CD4-positive, alpha-beta memory T cell (primary cell): ENCODE data around the gene ARVCF. TPM values are rescaled to one million over a fixed set of nuclear protein-coding genes. Genes with fewer than 3 reads are reported as not detected.

Experiments used
- CTCF ChIA-PET: fragments of 350-600 bp; sonication (Branson Sonifier 250); formaldehyde crosslinking; loops from one replicate; lab custom pipeline; 2021; ENCODE audit warnings: inconsistent platforms; ENCODE audit not compliant: partially characterized antibody; lab: Charles Lee
- POLR2A ChIA-PET: fragments of 350-600 bp; sonication (Branson Sonifier 250); formaldehyde crosslinking; loops from one replicate; lab custom pipeline; 2021; ENCODE audit not compliant: partially characterized antibody; lab: Charles Lee
- DNase-seq, 5 donors: peaks; one replicate each; pipeline versions ENCODE4 v3.0.0 to v3.0.0-alpha.2; 2020 to 2022; ENCODE audit warnings: mixed read lengths in 1 of 5
- H3K27ac ChIP-seq: one replicate; pipeline ENCODE4 v1.7.0; 2013; ENCODE audit warnings: low read depth, low read length
- H3K27me3 ChIP-seq: 2 replicates; pipeline ENCODE4 v1.7.0; 2013; ENCODE audit warnings: mild to moderate bottlenecking, low read length, moderate library complexity; ENCODE audit not compliant: insufficient read depth
- H3K36me3 ChIP-seq: 2 replicates; pipeline ENCODE4 v1.7.0; 2013; ENCODE audit warnings: mild to moderate bottlenecking, low read length, moderate library complexity; ENCODE audit not compliant: insufficient read depth
- H3K4me1 ChIP-seq: 2 replicates; pipeline ENCODE4 v1.7.0; 2013; ENCODE audit warnings: mild to moderate bottlenecking, low read length, moderate library complexity; ENCODE audit not compliant: insufficient read depth
- H3K4me3 ChIP-seq, 2 donors: one replicate each; pipeline ENCODE4 v1.7.0; 2013; ENCODE audit warnings: low read length in 2 of 2, mild to moderate bottlenecking in 1 of 2
- H3K9me3 ChIP-seq, 2 donors: one replicate each; pipeline ENCODE4 v1.7.0; 2013; ENCODE audit warnings: low read length in 2 of 2, control low read depth in 1 of 2; ENCODE audit not compliant: control insufficient read depth in 1 of 2
- H3K27ac Mint-ChIP-seq, 7 donors: one replicate each; pipeline ENCODE4 v1.8.0; 2020 to 2021; ENCODE audit warnings: mixed read lengths in 7 of 7, mild to moderate bottlenecking in 6 of 7, inconsistent platforms in 3 of 7, moderate library complexity in 3 of 7
- H3K27me3 Mint-ChIP-seq, 2 donors: one replicate each; pipeline ENCODE4 v1.8.0; 2020 to 2021; ENCODE audit warnings: mixed read lengths in 2 of 2
- H3K36me3 Mint-ChIP-seq, 2 donors: one replicate each; pipeline ENCODE4 v1.8.0; 2020 to 2021; ENCODE audit warnings: mixed read lengths in 2 of 2, inconsistent platforms in 1 of 2, mild to moderate bottlenecking in 1 of 2
- H3K4me1 Mint-ChIP-seq, 4 donors: one replicate each; pipeline ENCODE4 v1.8.0; 2020 to 2021; ENCODE audit warnings: mixed read lengths in 4 of 4, mild to moderate bottlenecking in 1 of 4
- H3K4me3 Mint-ChIP-seq, 8 donors: one replicate each; pipeline ENCODE4 v1.8.0; 2020 to 2021; ENCODE audit warnings: mixed read lengths in 8 of 8, mild to moderate bottlenecking in 7 of 8, moderate library complexity in 6 of 8, inconsistent platforms in 3 of 8
- H3K9me3 Mint-ChIP-seq, 8 donors: one replicate each; pipeline ENCODE4 v1.8.0; 2020 to 2021; ENCODE audit warnings: mixed read lengths in 8 of 8, mild to moderate bottlenecking in 5 of 8, inconsistent platforms in 3 of 8, moderate library complexity in 1 of 8
- intact Hi-C: fragments of 100-400 bp; cut with micrococcal nuclease; formaldehyde crosslinking; loops from one replicate; pipeline ENCODE4 v1.15.1; 2023
- polyA plus RNA-seq, 2 donors: library from polyadenylated mRNA; unstranded; fragments of 300-500 nt; fragmentation: Illumina TruSeq; gene quantifications; one replicate each; pipeline ENCODE4 v1.2.3, GENCODE V29; 2021
- total RNA-seq, 2 experiments: library from RNA; stranded (reverse); gene quantifications; one replicate each; pipeline ENCODE4 v1.2.3, GENCODE V29; 2021

ARVCF gene
- total and polyA plus RNA-seq, 4 experiments from 2014 or later: 0.28 to 4.2 (median 3.5) TPM; not detected in 1

- no peak for DNase-seq
- Mint-ChIP-seq H3K9me3 (no peaks in the 10 kb centered on the region), H3K36me3 (no peaks in the 10 kb centered on the region), H3K27ac (peak overlapping the region in 2 of 7 donors; percentile 32 to 63), H3K4me1 (peaks cover 0 to 7% (median 5%) of the 10 kb centered on the region in 4 donors), H3K27me3 (no peaks in the 10 kb centered on the region), H3K4me3 (no peak overlapping the region)
- ChIA-PET CTCF (interaction anchor here (0.5 to 1.4 kb wide), 2 partner anchors 136 to 154 kb away, joined by 3 to 4 read pairs; no protein-coding TSS in a partner anchor), POLR2A (no interaction called here)
- H3K27me3 ChIP-seq: no peaks in the 10 kb centered on the region
- no peak overlapping the region for H3K27ac ChIP-seq
- intact Hi-C loops: no loop called here
- H3K9me3 ChIP-seq: no peaks in the 10 kb centered on the region
- no peak overlapping the region for H3K4me3 ChIP-seq
- H3K4me1 ChIP-seq: peaks cover 12% of the 10 kb centered on the region
- no peaks in the 10 kb centered on the region for H3K36me3 ChIP-seq
Measured at GRCh38 chr22:19974935-19975706, 41.5 kb downstream of the ARVCF start.

GRCh38 chr22:19974268-19974861, 42.3 kb downstream of the ARVCF start:
- intact Hi-C loops: no loop called here
- Histone ChIP-seq H3K9me3 (no peaks in the 10 kb centered on the region), H3K4me3 (no peak overlapping the region), H3K27ac (no peak overlapping the region), H3K4me1 (peaks cover 12% of the 10 kb centered on the region), H3K27me3 (no peaks in the 10 kb centered on the region), H3K36me3 (no peaks in the 10 kb centered on the region)
- Mint-ChIP-seq H3K27ac (no peak overlapping the region), H3K4me1 (peaks cover 0 to 7% (median 5%) of the 10 kb centered on the region in 4 donors), H3K9me3 (no peaks in the 10 kb centered on the region), H3K27me3 (no peaks in the 10 kb centered on the region), H3K36me3 (no peaks in the 10 kb centered on the region), H3K4me3 (no peak overlapping the region)
- CTCF ChIA-PET: interaction anchor here (0.5 to 1.4 kb wide), 2 partner anchors 137 to 155 kb away, joined by 3 to 4 read pairs; no protein-coding TSS in a partner anchor
- DNase-seq: peak in 1 of 5 donors; percentile 13
- POLR2A ChIA-PET: no interaction called here

- no peaks in the 10 kb centered on the region for H3K27me3 Mint-ChIP-seq
- H3K36me3 Mint-ChIP-seq: peaks cover 0 to under 1% of the 10 kb centered on the region in 2 donors
- H3K4me1 Mint-ChIP-seq: peaks cover 0 to 7% (median 5%) of the 10 kb centered on the region in 4 donors
- Histone ChIP-seq H3K27ac (no peak overlapping the region), H3K36me3 (no peaks in the 10 kb centered on the region), H3K27me3 (no peaks in the 10 kb centered on the region), H3K4me1 (peaks cover 12% of the 10 kb centered on the region), H3K4me3 (no peak overlapping the region), H3K9me3 (no peaks in the 10 kb centered on the region)
- H3K4me3 Mint-ChIP-seq: no peak overlapping the region
- intact Hi-C loops: no loop called here
- no peak overlapping the region for H3K27ac Mint-ChIP-seq
- ChIA-PET POLR2A (no interaction called here), CTCF (interaction anchor here (4.1 kb wide), 1 partner anchor 156 kb away, joined by 26 read pairs; no protein-coding TSS in a partner anchor)
- DNase-seq: no peak
- no peaks in the 10 kb centered on the region for H3K9me3 Mint-ChIP-seq
Measured at GRCh38 chr22:19973551-19974267, 42.9 kb downstream of the ARVCF start.

- Mint-ChIP-seq H3K4me1 (peaks cover 0 to 7% (median 5%) of the 10 kb centered on the region in 4 donors), H3K36me3 (peaks cover 0 to 2% of the 10 kb centered on the region in 2 donors)
- POLR2A ChIA-PET: no interaction called here
Measured at GRCh38 chr22:19972652-19973550, 43.7 kb downstream of the ARVCF start.

GRCh38 chr22:19972251-19972650, 44.4 kb downstream of the ARVCF start:
- ChIA-PET CTCF (interaction anchor here (1.4 to 4.1 kb wide), 3 partner anchors 43 to 181 kb away, joined by 3 to 26 read pairs (median 3); no protein-coding TSS in a partner anchor), POLR2A (no interaction called here)
- no peaks in the 10 kb centered on the region for H3K36me3 ChIP-seq
- intact Hi-C loops: no loop called here
- H3K9me3 Mint-ChIP-seq: no peaks in the 10 kb centered on the region
- H3K27ac Mint-ChIP-seq: peak overlapping the region in 1 of 7 donors; percentile 60
- H3K27ac ChIP-seq: no peak overlapping the region
- H3K4me3 Mint-ChIP-seq: no peak overlapping the region
- no peak for DNase-seq
- H3K4me1 ChIP-seq: peaks cover 12% of the 10 kb centered on the region
- peaks cover 0 to 6% of the 10 kb centered on the region in 2 donors for H3K36me3 Mint-ChIP-seq
- no peaks in the 10 kb centered on the region for H3K27me3 ChIP-seq
- no peaks in the 10 kb centered on the region for H3K9me3 ChIP-seq
- H3K27me3 Mint-ChIP-seq: no peaks in the 10 kb centered on the region
- no peak overlapping the region for H3K4me3 ChIP-seq
- H3K4me1 Mint-ChIP-seq: peaks cover 0 to 7% (median 5%) of the 10 kb centered on the region in 4 donors

More at GRCh38 chr22:19972652-19973550, 43.7 kb downstream of the ARVCF start:
- no peaks in the 10 kb centered on the region for H3K9me3 ChIP-seq
- no peak overlapping the region for H3K27ac ChIP-seq
- DNase-seq: no peak
- no peaks in the 10 kb centered on the region for H3K9me3 Mint-ChIP-seq
- H3K4me3 ChIP-seq: no peak overlapping the region
- no peaks in the 10 kb centered on the region for H3K27me3 ChIP-seq
- intact Hi-C loops: no loop called here
- H3K4me1 ChIP-seq: peaks cover 12% of the 10 kb centered on the region
- H3K4me3 Mint-ChIP-seq: no peak overlapping the region
- no peak overlapping the region for H3K27ac Mint-ChIP-seq
- H3K27me3 Mint-ChIP-seq: no peaks in the 10 kb centered on the region
- H3K36me3 ChIP-seq: no peaks in the 10 kb centered on the region
- CTCF ChIA-PET: interaction anchor here (1.5 to 4.1 kb wide), 2 partner anchors 157 to 181 kb away, joined by 3 to 26 read pairs; no protein-coding TSS in a partner anchor

- no peak overlapping the region for H3K27ac ChIP-seq
- peaks cover 4 to 10% of the 10 kb centered on the region in 2 donors for H3K36me3 Mint-ChIP-seq
- H3K27me3 Mint-ChIP-seq: no peaks in the 10 kb centered on the region
- ChIA-PET POLR2A (interaction anchor here (0.8 to 2.4 kb wide), 2 partner anchors 24 to 159 kb away, joined by 3 to 13 read pairs; partner anchors contain the start of gene ZDHHC8), CTCF (interaction anchor here (0.9 to 4.1 kb wide), 5 partner anchors 22 to 182 kb away, joined by 3 to 26 read pairs (median 3); no protein-coding TSS in a partner anchor)
- H3K27ac Mint-ChIP-seq: no peak overlapping the region
- no peaks in the 10 kb centered on the region for H3K9me3 ChIP-seq
- H3K4me3 Mint-ChIP-seq: no peak overlapping the region
- H3K4me1 ChIP-seq: peaks cover 12% of the 10 kb centered on the region
- H3K9me3 Mint-ChIP-seq: no peaks in the 10 kb centered on the region
- DNase-seq: no peak
- H3K27me3 ChIP-seq: no peaks in the 10 kb centered on the region
- H3K36me3 ChIP-seq: peaks cover 5% of the 10 kb centered on the region
- intact Hi-C loops: loop anchor here (2.0 kb wide), 2 partner anchors 297 to 313 kb away; partner anchors contain the start of gene RTN4R
- H3K4me3 ChIP-seq: no peak overlapping the region
- H3K4me1 Mint-ChIP-seq: peaks cover 0 to 7% (median 5%) of the 10 kb centered on the region in 4 donors
Measured at GRCh38 chr22:19971276-19972124, 45.1 kb downstream of the ARVCF start.
